Endometrial microvascular endothelial cells (primary cell): Measurements from ENCODE around the gene BCAS1. TPM values are rescaled to one million over a fixed set of nuclear protein-coding genes. Genes with fewer than 3 reads are reported as not detected.

ENCODE experiments used
- in situ Hi-C: cut with HindIII; loops from 2 replicates; pipeline ENCODE4 v1.10.0; 2017; ENCODE audit warnings: low sequenced_read_pairs, low pct_unique_long_range_greater_than_20kb; ENCODE audit errors: inconsistent ontology term
- total RNA-seq: library from RNA; depleted of rRNA; stranded (reverse); fragments of >200 nt; gene quantifications from one replicate; pipeline ENCODE4 v1.2.3, GENCODE V29; 2015; ENCODE audit errors: inconsistent ontology term

The BCAS1 gene
- total RNA-seq, 1 donor from 2014 or later: not detected

DNA sequence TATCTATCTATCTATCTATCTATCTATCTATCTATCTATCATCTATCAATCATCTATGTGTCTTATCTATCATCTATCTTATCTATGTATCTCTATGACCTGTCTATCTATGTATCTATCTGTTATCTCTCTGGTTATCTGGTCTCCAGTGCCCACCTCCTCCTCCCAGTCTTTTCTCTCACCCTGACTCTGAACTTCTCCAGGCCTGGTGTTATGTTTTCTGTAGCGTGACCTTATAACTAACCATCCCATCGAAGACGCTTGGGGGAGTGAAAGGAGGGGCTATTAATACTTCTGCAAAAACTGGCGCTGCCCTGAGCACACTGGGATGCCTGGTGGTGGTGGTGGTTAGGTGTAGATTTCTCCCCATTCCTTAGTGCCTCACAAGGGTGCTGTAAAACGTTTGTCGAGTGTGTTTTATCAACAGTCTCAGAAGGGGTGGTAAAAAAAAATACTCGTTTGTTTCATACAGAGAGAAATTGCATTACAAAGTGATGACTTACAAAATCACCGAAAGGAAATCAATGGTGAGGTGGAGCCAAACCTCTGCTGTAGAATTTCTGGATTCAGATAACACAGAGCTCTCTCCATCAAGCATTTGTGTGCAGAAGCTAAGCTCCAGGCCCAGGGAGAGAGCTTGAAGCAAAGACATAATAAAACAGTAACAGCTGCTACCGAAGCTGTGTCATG is 156.2 kb downstream of the BCAS1 start:
- in situ Hi-C loops: no loop called here

DNA sequence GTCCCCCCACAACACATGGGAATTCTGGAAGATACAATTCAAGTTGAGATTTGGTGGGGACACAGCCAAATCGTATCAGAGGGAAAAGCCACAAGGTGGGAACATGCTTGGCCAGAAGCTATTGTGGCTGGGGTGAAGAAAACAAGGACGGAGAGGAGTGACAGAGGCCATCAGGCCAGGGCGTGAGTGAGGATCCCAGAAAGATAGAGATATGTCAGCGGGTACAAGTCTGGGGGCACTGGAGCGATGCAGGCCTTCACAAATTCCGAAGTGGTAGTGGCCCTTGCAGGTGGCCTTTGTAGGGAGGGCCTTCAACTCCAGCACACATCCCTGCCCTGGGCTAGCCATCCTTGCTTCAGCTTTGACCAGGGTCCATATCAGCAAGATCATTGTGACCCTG is 159.1 kb downstream of the BCAS1 start:
- in situ Hi-C loops: no loop called here

DNA sequence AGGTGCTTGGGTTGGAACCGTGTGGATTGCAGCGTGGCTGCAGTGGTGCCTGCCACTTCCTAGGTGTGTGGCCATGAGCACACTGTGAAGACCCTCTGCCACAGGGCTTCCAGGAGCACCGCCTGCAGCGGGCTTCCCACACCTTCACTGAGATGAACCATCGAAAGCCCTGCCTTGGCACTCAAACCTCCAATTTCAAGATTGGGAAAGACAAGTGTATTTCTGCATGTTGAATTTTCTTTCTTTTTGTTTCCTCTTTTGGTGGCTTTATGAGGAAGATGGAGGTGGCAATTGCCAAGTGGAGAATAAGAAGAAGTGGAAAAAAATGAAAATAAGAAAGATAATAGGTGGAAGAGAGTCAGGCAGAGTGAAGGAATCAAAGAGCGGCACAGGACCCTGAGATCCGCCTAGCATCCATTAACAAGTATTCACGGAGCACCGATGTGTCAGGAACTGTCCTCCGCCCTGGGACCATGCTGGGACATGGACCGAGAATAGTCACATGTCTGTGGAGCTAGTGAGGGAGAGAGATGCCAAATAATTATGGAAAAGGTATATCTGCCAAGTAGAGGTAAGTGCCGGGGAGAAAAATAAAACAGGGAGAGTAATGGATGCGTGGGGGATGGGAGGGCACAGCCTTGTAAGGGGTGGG is 159.9 kb downstream of the BCAS1 start:
- in situ Hi-C loops: no loop called here

- in situ Hi-C loops: no loop called here
These were observed 162.2 kb downstream of the BCAS1 start for GRCh38 chr20:53907968-53908751.

- in situ Hi-C loops: no loop called here
These were observed 164.6 kb downstream of the BCAS1 start for GRCh38 chr20:53905820-53906191.

GRCh38 chr20:53905019-53905819 is 165.2 kb downstream of the BCAS1 start:
- in situ Hi-C loops: no loop called here

GRCh38 chr20:53904261-53904660 is 166.1 kb downstream of the BCAS1 start:
- in situ Hi-C loops: no loop called here

DNA sequence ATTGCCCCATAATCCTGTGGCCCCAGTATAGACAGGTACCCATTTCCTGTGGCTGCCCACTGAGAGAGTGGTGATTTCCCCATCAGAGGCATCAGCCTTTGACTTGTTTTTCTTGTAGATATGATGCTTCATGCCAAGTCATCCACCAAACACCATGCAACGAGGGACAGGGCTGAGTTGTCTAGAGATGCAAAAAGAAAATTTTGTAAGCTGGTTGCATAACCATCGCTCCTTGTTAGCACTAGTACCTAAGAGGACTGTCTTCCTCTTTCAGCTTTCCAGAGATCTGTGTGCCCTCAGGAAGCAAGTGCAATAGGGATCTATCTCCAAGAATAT is 166.8 kb downstream of the BCAS1 start:
- in situ Hi-C loops: no loop called here

DNA sequence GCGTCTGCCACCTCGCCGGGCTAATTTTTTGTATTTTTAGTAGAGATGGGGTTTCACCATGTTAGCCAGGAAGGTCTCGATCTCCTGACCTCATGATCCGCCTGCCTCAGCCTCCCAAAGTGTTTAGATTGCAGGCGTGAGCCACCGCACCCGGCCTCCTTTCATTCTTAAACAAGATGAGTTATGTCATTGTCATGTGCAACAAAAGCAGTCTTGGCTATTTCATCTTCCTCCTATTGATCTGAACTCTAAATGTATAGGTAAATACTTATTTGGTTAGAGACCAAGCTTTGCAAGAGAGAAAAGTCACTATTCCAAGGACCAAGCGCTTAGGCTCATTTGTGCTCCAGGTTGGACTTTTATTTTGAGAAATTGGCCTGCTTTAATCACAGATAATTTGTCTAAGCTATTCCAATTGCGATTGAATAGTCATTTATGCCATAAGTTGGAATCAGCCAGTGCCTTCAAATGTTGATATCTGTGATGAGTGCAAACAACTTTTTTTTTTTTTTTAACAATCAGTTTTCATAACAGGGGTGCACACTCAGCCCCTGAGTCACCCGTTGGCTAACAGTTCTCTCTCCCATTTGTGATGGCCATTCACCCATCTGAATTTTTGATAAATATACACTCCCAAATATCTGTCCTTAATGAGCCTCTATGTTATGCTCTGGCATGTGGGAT is 167.3 kb downstream of the BCAS1 start:
- in situ Hi-C loops: no loop called here

GRCh38 chr20:53901497-53902096 is 168.8 kb downstream of the BCAS1 start:
- in situ Hi-C loops: no loop called here

- in situ Hi-C loops: no loop called here
These were observed 169.3 kb downstream of the BCAS1 start for GRCh38 chr20:53901064-53901463.

GRCh38 chr20:53900380-53900999 is 169.9 kb downstream of the BCAS1 start:
- in situ Hi-C loops: no loop called here

DNA sequence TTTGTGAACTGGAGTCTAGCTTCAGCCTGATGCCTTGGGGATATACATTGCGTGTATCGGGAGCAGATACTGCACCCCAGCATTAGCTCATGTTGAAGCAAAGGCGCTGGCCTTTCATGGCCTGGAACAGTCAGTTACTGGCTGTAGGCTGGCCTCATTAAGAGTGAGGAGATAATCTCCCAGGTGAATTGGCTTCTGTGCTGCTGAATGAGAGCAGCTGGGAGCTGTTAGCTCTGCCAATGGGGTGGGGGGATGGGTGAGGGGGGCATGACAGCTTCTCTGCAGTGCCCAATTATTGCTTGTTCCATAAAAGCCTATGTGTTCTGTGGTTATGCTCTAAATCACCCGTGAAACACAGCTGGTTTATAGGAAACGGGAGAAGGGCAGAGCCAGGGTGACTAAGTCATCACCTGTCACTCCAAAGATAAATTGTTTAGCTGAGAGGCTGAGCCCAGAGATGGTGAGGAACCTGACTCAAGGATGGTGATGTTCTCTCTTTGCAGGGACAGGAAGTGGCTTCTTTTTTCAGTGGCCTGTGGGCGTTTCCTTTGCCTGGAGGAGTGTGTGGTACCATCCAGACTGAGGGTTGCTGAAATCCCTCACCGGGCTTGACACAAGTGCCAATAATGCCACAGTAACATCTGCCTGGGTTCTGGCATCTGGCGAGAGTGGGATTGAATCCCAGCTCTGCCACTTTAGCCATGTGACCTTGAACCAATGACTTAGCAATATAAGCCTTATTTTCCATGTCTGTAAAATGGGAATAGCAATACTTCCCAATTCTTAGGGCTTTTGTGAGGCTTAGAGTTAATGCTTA is 170.8 kb downstream of the BCAS1 start:
- in situ Hi-C loops: no loop called here

DNA sequence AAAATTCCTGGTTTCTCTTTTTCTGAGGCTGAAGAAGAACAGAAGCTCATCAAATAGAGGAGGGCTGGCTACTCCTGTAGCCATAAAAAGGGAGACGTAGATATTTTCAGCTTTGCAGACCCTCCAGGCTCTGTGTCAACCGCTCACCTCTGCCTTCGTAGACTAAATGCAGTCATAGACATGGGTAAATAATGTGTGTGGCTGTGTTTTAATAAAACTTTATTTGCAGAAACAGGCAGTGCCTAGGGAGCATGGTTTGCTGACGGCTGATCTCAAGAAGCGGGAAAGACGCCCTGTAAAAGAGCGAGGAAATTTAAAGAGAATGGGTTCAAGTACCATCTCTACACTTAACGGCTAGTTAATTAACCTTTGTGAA is 171.8 kb downstream of the BCAS1 start:
- in situ Hi-C loops: no loop called here

DNA sequence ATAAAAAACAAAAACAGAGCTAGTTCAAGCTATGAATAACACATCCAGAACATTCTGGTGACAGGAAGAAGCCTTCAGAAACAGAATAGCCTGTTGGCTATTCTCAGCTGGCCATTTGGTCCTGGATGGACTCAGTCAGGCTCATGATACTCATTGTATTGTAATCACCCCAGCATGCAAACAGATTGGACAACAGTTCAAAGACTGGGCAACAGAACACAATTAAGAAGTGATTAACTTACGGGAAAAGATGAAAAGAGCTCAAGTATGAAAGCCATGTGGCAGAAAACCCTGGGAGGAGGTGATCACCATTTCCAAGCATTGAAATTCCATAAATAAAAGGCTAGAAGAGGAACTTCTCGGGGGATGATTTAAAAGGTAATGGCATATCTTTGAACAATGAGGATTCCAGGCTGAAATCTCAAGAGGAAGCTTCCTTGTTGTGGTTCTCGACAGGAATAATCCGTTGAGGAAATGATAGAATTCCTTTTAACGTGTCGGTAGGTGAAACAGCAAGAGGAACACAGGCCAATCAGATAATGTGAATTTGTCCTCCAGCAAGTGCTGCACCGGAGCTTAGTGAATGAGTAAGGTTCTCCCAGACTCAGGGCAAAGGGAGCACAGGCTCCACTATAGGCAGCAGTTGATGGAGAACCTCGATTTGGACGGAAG is 172.4 kb downstream of the BCAS1 start:
- in situ Hi-C loops: no loop called here

GRCh38 chr20:53896647-53897046 is 173.7 kb downstream of the BCAS1 start:
- in situ Hi-C loops: no loop called here

DNA sequence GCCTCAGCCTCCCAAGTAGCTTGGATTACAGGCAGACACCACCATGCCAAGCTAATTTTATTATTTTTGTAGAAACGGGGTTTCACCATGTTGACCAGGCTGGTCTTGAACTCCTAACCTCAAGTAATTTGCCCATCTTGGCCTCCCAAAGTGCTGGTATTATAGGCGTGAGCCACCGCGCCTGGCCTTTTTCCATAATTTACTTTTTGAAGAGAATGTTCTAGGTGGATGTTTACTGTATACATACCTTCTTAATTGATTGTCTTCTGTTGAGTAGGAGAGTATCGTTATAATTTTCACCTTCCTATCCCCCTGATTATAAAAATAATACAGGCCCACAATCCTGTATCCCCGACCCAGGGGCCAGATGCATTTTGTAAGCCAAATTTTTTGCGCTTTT is 174.4 kb downstream of the BCAS1 start:
- in situ Hi-C loops: no loop called here
